ENCODE results near the gene IGF2BP1.

DNA sequence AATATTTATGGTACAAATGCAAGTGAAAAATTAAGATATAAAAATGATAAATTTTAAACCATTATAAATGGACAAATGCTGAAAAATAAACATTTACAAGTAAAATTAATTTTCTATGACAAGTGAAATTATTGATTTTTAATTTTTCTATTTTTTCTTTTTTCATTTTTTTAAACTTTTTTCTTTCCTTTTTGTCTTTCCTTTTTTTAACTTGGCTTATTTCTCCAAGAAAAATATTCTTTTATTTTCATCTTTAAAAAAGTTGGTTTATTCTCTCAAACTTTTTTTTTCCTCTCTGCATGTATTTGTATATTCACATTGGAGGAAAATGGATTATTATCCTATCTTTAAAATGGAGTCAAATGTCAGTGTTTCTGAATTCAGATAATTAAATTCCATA lies 3.9 kb upstream of the IGF2BP1 start:
- TF ChIP-seq, protein P1, sequence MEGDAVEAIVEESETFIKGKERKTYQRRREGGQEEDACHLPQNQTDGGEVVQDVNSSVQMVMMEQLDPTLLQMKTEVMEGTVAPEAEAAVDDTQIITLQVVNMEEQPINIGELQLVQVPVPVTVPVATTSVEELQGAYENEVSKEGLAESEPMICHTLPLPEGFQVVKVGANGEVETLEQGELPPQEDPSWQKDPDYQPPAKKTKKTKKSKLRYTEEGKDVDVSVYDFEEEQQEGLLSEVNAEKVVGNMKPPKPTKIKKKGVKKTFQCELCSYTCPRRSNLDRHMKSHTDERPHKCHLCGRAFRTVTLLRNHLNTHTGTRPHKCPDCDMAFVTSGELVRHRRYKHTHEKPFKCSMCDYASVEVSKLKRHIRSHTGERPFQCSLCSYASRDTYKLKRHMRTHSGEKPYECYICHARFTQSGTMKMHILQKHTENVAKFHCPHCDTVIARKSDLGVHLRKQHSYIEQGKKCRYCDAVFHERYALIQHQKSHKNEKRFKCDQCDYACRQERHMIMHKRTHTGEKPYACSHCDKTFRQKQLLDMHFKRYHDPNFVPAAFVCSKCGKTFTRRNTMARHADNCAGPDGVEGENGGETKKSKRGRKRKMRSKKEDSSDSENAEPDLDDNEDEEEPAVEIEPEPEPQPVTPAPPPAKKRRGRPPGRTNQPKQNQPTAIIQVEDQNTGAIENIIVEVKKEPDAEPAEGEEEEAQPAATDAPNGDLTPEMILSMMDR (IDR thresholded peaks at IDR 0.05): no peak
- no peak for TF ChIP-seq ZFX (IDR thresholded peaks at IDR 0.05; ENCODE audit: borderline replicate concordance)
